ENCODE results near the gene PEX14. TPM values are rescaled to one million over a fixed set of nuclear protein-coding genes. Genes with fewer than 3 reads are reported as not detected.

The PEX14 gene
- total RNA-seq, 1 donor from 2014 or later: 22.7 TPM

DNA sequence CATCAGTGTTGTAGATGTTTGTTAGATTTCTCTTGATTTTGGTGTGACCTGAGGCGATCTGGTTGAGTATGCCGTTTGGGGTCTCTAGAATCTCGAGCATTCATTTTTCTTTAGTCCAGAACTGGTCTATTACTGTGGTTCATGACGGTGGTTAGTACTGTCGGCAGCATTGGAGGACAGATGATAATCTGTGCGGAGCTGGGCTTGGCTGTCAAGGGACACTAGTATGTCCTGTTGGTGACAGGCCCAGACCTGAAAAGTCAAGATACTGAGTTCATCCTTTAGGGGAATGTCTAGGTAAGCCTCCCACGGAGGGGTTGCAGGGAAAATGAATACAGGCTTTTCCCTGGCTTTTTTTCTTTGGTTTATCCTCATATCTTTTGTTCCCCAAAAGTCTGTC lies 59.8 kb downstream of the PEX14 start:
- no peak overlapping the region for H3K4me3 Mint-ChIP-seq
- no peak overlapping the region for H3K27ac Mint-ChIP-seq
- intact Hi-C loops (cut with micrococcal nuclease): no loop called here
- no peak for DNase-seq (ENCODE audit: low spot score)
- peaks cover 7% of the 10 kb centered on the region for H3K36me3 Mint-ChIP-seq (ENCODE audit: low read depth)
- H3K9me3 Mint-ChIP-seq: no peaks in the 10 kb centered on the region
- peaks cover 18% of the 10 kb centered on the region for H3K4me1 Mint-ChIP-seq (ENCODE audit: low read depth)
- no peaks in the 10 kb centered on the region for H3K27me3 Mint-ChIP-seq (ENCODE audit: insufficient read depth)

DNA sequence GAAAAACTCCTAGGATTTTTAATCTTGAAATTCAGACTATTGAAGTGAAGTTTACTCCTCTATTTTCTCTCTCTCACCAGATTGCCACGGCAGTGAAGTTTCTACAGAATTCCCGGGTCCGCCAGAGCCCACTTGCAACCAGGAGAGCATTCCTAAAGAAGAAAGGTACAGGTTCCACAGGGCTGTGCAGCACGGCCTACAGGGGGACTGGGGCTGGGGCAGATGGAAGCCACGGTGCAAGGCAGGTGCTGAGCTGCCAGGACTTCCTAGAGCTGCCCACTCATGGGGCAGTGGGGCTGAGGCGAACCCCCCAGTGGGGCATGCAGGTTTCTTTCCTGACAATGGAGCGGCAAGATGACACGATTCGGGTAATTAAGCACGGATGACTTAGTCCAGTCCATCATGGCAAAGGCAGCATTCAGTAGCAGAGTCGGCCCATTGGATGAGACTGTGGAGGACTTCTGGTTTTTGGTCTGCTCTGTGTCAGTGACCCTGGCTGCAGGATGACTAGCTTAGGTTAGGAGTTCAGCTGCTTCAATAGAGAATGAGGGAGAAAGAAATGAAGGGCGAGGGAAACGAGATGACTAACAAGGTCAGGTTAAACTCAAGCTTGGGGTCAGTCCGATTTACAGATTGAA lies 61.5 kb downstream of the PEX14 start:
- Mint-ChIP-seq H3K36me3 (ENCODE audit: low read depth) (peaks cover 11% of the 10 kb centered on the region), H3K4me3 (no peak overlapping the region), H3K9me3 (no peaks in the 10 kb centered on the region), H3K4me1 (ENCODE audit: low read depth) (peaks cover 19% of the 10 kb centered on the region), H3K27me3 (ENCODE audit: insufficient read depth) (no peaks in the 10 kb centered on the region), H3K27ac (peak overlapping the region; percentile 53)
- intact Hi-C loops (cut with micrococcal nuclease): no loop called here
- DNase-seq (ENCODE audit: low spot score): no peak

- no peaks in the 10 kb centered on the region for H3K27me3 Mint-ChIP-seq (ENCODE audit: insufficient read depth)
- H3K27ac Mint-ChIP-seq: no peak overlapping the region
- no peak for DNase-seq (ENCODE audit: low spot score)
- peaks cover 13% of the 10 kb centered on the region for H3K36me3 Mint-ChIP-seq (ENCODE audit: low read depth)
- H3K9me3 Mint-ChIP-seq: no peaks in the 10 kb centered on the region
- H3K4me1 Mint-ChIP-seq (ENCODE audit: low read depth): peaks cover 19% of the 10 kb centered on the region
- no peak overlapping the region for H3K4me3 Mint-ChIP-seq
- intact Hi-C loops (cut with micrococcal nuclease): no loop called here
Observed at GRCh38 chr1:10537082-10537766, 62.5 kb downstream of the PEX14 start.

DNA sequence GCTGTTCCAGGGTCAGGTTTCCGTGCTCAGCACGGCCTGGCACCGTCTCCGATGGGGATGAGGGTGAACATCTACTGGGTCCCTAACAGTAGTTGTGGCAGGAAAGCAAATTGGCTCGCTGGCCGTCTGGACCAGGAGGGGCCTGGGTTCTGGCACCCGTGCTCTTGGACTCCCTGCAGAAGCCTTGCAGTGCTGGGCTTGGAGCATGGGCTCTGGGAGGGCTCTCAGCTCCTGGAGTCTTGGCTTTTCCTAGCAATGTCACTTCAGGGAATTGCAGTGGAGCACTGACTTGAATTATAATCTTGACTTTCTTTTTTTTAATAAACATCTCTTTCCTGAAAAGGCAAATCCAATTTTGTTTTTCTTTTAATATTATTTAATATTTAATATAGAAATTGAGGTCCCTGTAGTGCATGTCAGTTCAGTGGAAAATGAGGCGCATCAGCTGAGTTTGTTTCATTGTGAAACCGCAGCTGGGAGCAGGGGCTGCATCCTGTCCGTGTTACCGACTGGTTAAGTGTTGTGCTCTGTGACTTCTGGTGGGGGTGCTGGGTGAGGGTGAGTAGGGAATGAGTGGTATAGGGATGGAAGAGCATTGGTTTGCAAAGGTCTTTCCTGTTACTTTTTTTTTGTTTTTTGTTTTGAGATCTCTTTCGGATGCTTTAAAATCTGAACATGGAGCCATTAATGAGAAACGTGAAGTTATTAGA lies 64.1 kb downstream of the PEX14 start:
- DNase-seq (ENCODE audit: low spot score): no peak
- no peak overlapping the region for H3K27ac Mint-ChIP-seq
- H3K36me3 Mint-ChIP-seq (ENCODE audit: low read depth): peaks cover 23% of the 10 kb centered on the region
- no peak overlapping the region for H3K4me3 Mint-ChIP-seq
- intact Hi-C loops (cut with micrococcal nuclease): no loop called here
- H3K9me3 Mint-ChIP-seq: no peaks in the 10 kb centered on the region
- H3K4me1 Mint-ChIP-seq (ENCODE audit: low read depth): peaks cover 25% of the 10 kb centered on the region
- no peaks in the 10 kb centered on the region for H3K27me3 Mint-ChIP-seq (ENCODE audit: insufficient read depth)

- Mint-ChIP-seq H3K27me3 (ENCODE audit: insufficient read depth) (no peaks in the 10 kb centered on the region), H3K9me3 (no peaks in the 10 kb centered on the region), H3K36me3 (ENCODE audit: low read depth) (peaks cover 27% of the 10 kb centered on the region), H3K4me1 (ENCODE audit: low read depth) (peaks cover 29% of the 10 kb centered on the region), H3K4me3 (no peak overlapping the region), H3K27ac (no peak overlapping the region)
- no peak for DNase-seq (ENCODE audit: low spot score)
- intact Hi-C loops (cut with micrococcal nuclease): no loop called here
Observed at GRCh38 chr1:10539411-10540043, 64.8 kb downstream of the PEX14 start.

GRCh38 chr1:10540277-10541005 lies 65.7 kb downstream of the PEX14 start:
- no peak overlapping the region for H3K27ac Mint-ChIP-seq
- H3K4me1 Mint-ChIP-seq (ENCODE audit: low read depth): peaks cover 25% of the 10 kb centered on the region
- no peak for DNase-seq (ENCODE audit: low spot score)
- no peaks in the 10 kb centered on the region for H3K27me3 Mint-ChIP-seq (ENCODE audit: insufficient read depth)
- peaks cover 27% of the 10 kb centered on the region for H3K36me3 Mint-ChIP-seq (ENCODE audit: low read depth)
- no peaks in the 10 kb centered on the region for H3K9me3 Mint-ChIP-seq
- no peak overlapping the region for H3K4me3 Mint-ChIP-seq
- intact Hi-C loops (cut with micrococcal nuclease): no loop called here

DNA sequence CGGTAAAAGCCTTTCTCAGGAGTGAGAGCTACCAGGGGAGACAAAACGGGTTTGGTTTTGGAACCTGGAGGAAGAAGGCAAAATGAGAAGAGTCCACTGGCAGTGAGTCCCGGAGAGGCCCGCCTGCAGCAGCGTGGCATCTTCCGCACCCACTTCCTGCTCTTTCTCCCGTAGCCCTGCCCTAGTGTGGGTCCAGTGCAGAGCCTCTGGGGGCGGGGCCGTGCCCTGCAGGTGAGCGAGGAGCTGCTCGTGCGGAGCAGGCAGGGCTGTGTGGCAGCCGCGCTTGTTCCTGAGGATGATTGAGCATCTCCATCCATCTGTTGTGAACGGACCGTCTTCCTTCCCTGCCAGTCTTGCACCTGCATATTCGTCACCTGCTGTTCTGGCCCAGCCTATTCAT lies 66.5 kb downstream of the PEX14 start:
- peaks cover 25% of the 10 kb centered on the region for H3K4me1 Mint-ChIP-seq (ENCODE audit: low read depth)
- H3K9me3 Mint-ChIP-seq: no peaks in the 10 kb centered on the region
- H3K4me3 Mint-ChIP-seq: no peak overlapping the region
- H3K36me3 Mint-ChIP-seq (ENCODE audit: low read depth): peaks cover 25% of the 10 kb centered on the region
- H3K27me3 Mint-ChIP-seq (ENCODE audit: insufficient read depth): no peaks in the 10 kb centered on the region
- H3K27ac Mint-ChIP-seq: no peak overlapping the region
- intact Hi-C loops (cut with micrococcal nuclease): no loop called here
- DNase-seq (ENCODE audit: low spot score): no peak

- no peak overlapping the region for H3K4me3 Mint-ChIP-seq
- H3K9me3 Mint-ChIP-seq: no peaks in the 10 kb centered on the region
- DNase-seq (ENCODE audit: low spot score): no peak
- no peak overlapping the region for H3K27ac Mint-ChIP-seq
- peaks cover 26% of the 10 kb centered on the region for H3K4me1 Mint-ChIP-seq (ENCODE audit: low read depth)
- peaks cover 20% of the 10 kb centered on the region for H3K36me3 Mint-ChIP-seq (ENCODE audit: low read depth)
- H3K27me3 Mint-ChIP-seq (ENCODE audit: insufficient read depth): no peaks in the 10 kb centered on the region
- intact Hi-C loops (cut with micrococcal nuclease): no loop called here
Observed at GRCh38 chr1:10544239-10544638, 69.5 kb downstream of the PEX14 start.

- Mint-ChIP-seq H3K36me3 (ENCODE audit: low read depth) (peaks cover 19% of the 10 kb centered on the region), H3K27ac (no peak overlapping the region), H3K4me3 (no peak overlapping the region), H3K4me1 (ENCODE audit: low read depth) (peaks cover 23% of the 10 kb centered on the region), H3K27me3 (ENCODE audit: insufficient read depth) (no peaks in the 10 kb centered on the region), H3K9me3 (no peaks in the 10 kb centered on the region)
- intact Hi-C loops (cut with micrococcal nuclease): no loop called here
- DNase-seq (ENCODE audit: low spot score): no peak
Observed at GRCh38 chr1:10546896-10547295, 72.1 kb downstream of the PEX14 start.

DNA sequence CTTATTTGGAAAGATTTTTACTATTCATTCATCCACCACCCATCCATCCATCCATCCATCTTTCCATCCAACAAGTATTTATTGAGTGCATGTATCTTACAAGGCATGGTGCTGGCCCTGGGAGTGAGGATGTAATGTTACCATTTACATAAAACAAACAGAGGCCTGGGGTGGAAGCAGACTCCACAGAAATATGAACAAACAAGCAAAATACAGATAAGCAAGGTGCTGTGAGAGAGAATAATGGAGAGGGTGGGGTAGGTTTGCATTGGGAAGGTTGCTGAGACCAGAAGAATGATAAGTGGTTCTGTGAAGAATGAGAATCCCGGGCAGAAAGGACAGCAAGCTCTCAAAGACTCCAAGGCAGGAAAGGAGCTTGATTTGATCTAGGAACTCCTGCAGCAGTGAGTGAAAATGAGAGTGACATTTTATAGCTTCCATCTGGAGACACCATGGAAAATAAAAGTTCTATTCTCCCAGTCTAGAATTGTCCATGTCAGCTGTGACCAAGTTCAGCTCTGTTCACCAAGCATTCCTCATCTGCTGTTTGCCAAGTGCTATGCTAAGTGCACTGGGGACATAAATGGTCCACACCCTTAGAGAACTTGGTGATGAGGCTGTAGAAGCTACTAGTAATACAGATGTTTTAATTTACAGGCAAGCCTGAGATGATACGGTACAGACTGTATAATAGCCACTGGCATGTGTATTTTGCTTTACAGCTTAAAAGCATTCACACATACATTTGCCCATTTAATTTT lies 75.3 kb downstream of the PEX14 start:
- Mint-ChIP-seq H3K9me3 (no peaks in the 10 kb centered on the region), H3K4me3 (no peak overlapping the region), H3K4me1 (ENCODE audit: low read depth) (peaks cover 7% of the 10 kb centered on the region), H3K27ac (no peak overlapping the region), H3K27me3 (ENCODE audit: insufficient read depth) (no peaks in the 10 kb centered on the region), H3K36me3 (ENCODE audit: low read depth) (peaks cover 3% of the 10 kb centered on the region)
- intact Hi-C loops (cut with micrococcal nuclease): no loop called here
- no peak for DNase-seq (ENCODE audit: low spot score)

GRCh38 chr1:10553118-10553517 lies 78.4 kb downstream of the PEX14 start:
- Mint-ChIP-seq H3K9me3 (no peaks in the 10 kb centered on the region), H3K4me1 (ENCODE audit: low read depth) (peaks cover 7% of the 10 kb centered on the region), H3K4me3 (no peak overlapping the region), H3K27ac (no peak overlapping the region), H3K27me3 (ENCODE audit: insufficient read depth) (no peaks in the 10 kb centered on the region), H3K36me3 (ENCODE audit: low read depth) (peaks cover 3% of the 10 kb centered on the region)
- DNase-seq (ENCODE audit: low spot score): no peak
- intact Hi-C loops (cut with micrococcal nuclease): no loop called here

Data from activated T-helper 1 cell treated with anti-CD3 and anti-CD28 coated beads, Interleukin-12 subunit alpha, Interleukin-12 subunit beta, Interleukin-2, Interleukin-4 antibody, amounts not matched to agents 30 ng/mL and 10 ng/mL and 1 ng/mL, durations not matched to agents 14 hours and 24 hours and 36 hours (primary cell).